Esophagus (tissue), 2 donors: ENCODE measurements around the gene CLPTM1. TPM values are rescaled to one million over a fixed set of nuclear protein-coding genes. Genes with fewer than 3 reads are reported as not detected.

Experiments used
- H3K27ac ChIP-seq, 2 donors: one replicate each; pipeline ENCODE4 v1.5.1; 2013; ENCODE audit warnings: low read depth in 2 of 2, mild to moderate bottlenecking in 2 of 2, inconsistent platforms in 1 of 2, low read length in 1 of 2, moderate library complexity in 1 of 2
- H3K27me3 ChIP-seq, 2 donors: one replicate each; pipeline ENCODE4 v1.6.1; 2013; ENCODE audit warnings: low read length in 2 of 2, control low read depth in 1 of 2, mild to moderate bottlenecking in 1 of 2; ENCODE audit not compliant: insufficient read depth in 2 of 2, control insufficient read depth in 1 of 2
- H3K36me3 ChIP-seq, 2 donors: one replicate each; pipeline ENCODE4 v1.6.1; 2013; ENCODE audit warnings: low read length in 1 of 2; ENCODE audit not compliant: control insufficient read depth in 2 of 2, insufficient read depth in 2 of 2
- H3K4me1 ChIP-seq, 2 donors: one replicate each; pipeline ENCODE4 v1.6.1; 2013; ENCODE audit warnings: low read length in 1 of 2; ENCODE audit not compliant: control insufficient read depth in 2 of 2, insufficient read depth in 2 of 2
- H3K4me3 ChIP-seq, 2 donors: one replicate each; pipeline ENCODE4 v1.5.1; 2013; ENCODE audit warnings: low read length in 2 of 2, mild to moderate bottlenecking in 2 of 2, low read depth in 1 of 2, moderate library complexity in 1 of 2
- H3K9me3 ChIP-seq, 2 donors: one replicate each; pipeline ENCODE4 v1.6.1; 2013; ENCODE audit warnings: mild to moderate bottlenecking in 2 of 2, low read depth in 1 of 2, low read length in 1 of 2, moderate library complexity in 1 of 2; ENCODE audit not compliant: control insufficient read depth in 2 of 2, insufficient read depth in 1 of 2
- WGBS, 2 donors: extraction: QIAGEN DNeasy Blood & Tissue Kit; methylation state at CpG; one replicate each; pipeline ENCODE4 v1.1.7; 2013; 5-methylcytosine and 5-hydroxymethylcytosine counted together
- polyA plus RNA-seq, 2 donors: library from polyadenylated mRNA; stranded (reverse); fragments of 200-250 nt; gene quantifications; one replicate each; pipeline ENCODE4 v1.2.3, GENCODE V29; 2013
- donor health status: healthy with polysubstance abuse.
- donor health status: Bipolar disorder and iron deficiency.

The CLPTM1 gene
- polyA plus RNA-seq, 2 donors, result 56.0 to 61.9 TPM

GRCh38 chr19:45038931-45039893 lies 84.0 kb downstream of the CLPTM1 start, which contains the start of gene CLASRP:
CLASRP (plus strand) TSS chr19:45039045; CDS start chr19:45040213, 1,168 bp downstream.
- Histone ChIP-seq H3K9me3 (no peaks in the 10 kb centered on the region), H3K36me3 (peaks cover 3 to 20% of the 10 kb centered on the region in 2 donors), H3K27me3 (no peaks in the 10 kb centered on the region), H3K4me3 (peak within 1 kb of the TSS; percentile 76 to 89), H3K27ac (peak within 1 kb of the TSS; percentile 98 to 99), H3K4me1 (peaks cover 9 to 13% of the 10 kb centered on the region in 2 donors)
- WGBS, 2 donors, result 1 to 2% methylated on average over 59 to 62 of the region's 62 CpGs

GRCh38 chr19:45040059-45040771 lies 85.0 kb downstream of the CLPTM1 start:
- H3K27ac ChIP-seq, result peak overlapping the region in 1 of 2 donors; percentile 24
- no peaks in the 10 kb centered on the region for H3K9me3 ChIP-seq
- no peaks in the 10 kb centered on the region for H3K27me3 ChIP-seq
- H3K4me3 ChIP-seq, result peak overlapping the region in 1 of 2 donors; percentile 76
- H3K36me3 ChIP-seq, result peaks cover 8 to 28% of the 10 kb centered on the region in 2 donors
- WGBS, 2 donors, result 70% methylated on average over 19 of the region's 19 CpGs
- peaks cover 9 to 13% of the 10 kb centered on the region in 2 donors for H3K4me1 ChIP-seq

- H3K27me3 ChIP-seq, result no peaks in the 10 kb centered on the region
- H3K27ac ChIP-seq, result no peak overlapping the region
- no peak overlapping the region for H3K4me3 ChIP-seq
- no peaks in the 10 kb centered on the region for H3K9me3 ChIP-seq
- H3K4me1 ChIP-seq, result peaks cover 13 to 17% of the 10 kb centered on the region in 2 donors
- H3K36me3 ChIP-seq, result peaks cover 8 to 36% of the 10 kb centered on the region in 2 donors
- 79 to 87% methylated on average over 6 of the region's 6 CpGs for WGBS, 2 donors
These were observed 85.9 kb downstream of the CLPTM1 start for GRCh38 chr19:45041125-45041524.

Other genes starting within 250 kb of the CLPTM1 start
- gene BCL3, start 206.7 kb upstream of the CLPTM1 start, polyA plus RNA-seq, result 100 to 1,000 TPM in 1 of 2 donors, 10 to 100 TPM in 1; 64.5 to 107 TPM
- gene CBLC, start 177.5 kb upstream of the CLPTM1 start, polyA plus RNA-seq, result 10 to 100 TPM; 35.0 to 39.4 TPM
- gene BCAM, start 146.3 kb upstream of the CLPTM1 start, polyA plus RNA-seq, result 10 to 100 TPM; 18.0 to 22.1 TPM
- 10 to 100 TPM; 58.7 to 60.9 TPM for gene NECTIN2, start 109.1 kb upstream of the CLPTM1 start, polyA plus RNA-seq
- gene TOMM40, start 64.1 kb upstream of the CLPTM1 start, polyA plus RNA-seq, result 10 to 100 TPM; 46.0 to 60.8 TPM
- 10 to 100 TPM in 1 of 2 donors, 1 to 10 TPM in 1; 9.6 to 17.9 TPM for gene APOE, start 49.6 kb upstream of the CLPTM1 start, polyA plus RNA-seq
- gene APOC1, start 40.8 kb upstream of the CLPTM1 start, polyA plus RNA-seq, result 1 to 10 TPM; 2.0 to 2.2 TPM
- gene APOC4, start 13.1 kb upstream of the CLPTM1 start, polyA plus RNA-seq, result not detected
- under 1 TPM; 0.84 to 0.87 TPM for gene APOC2, start 9.3 kb upstream of the CLPTM1 start, polyA plus RNA-seq
- gene RELB, start 46.1 kb downstream of the CLPTM1 start, polyA plus RNA-seq, result 1 to 10 TPM; 7.2 TPM
- 100 to 1,000 TPM in 1 of 2 donors, 10 to 100 TPM in 1; 42.6 to 132 TPM for gene CLASRP, start 83.7 kb downstream of the CLPTM1 start, polyA plus RNA-seq
- 10 to 100 TPM in 1 of 2 donors, 1 to 10 TPM in 1; 7.6 to 14.5 TPM for gene ZNF296, start 121.1 kb downstream of the CLPTM1 start, polyA plus RNA-seq
- gene GEMIN7, start 123.9 kb downstream of the CLPTM1 start, polyA plus RNA-seq, result 10 to 100 TPM; 20.7 to 21.3 TPM
- gene PPP1R37, start 137.8 kb downstream of the CLPTM1 start, polyA plus RNA-seq, result 10 to 100 TPM; 17.5 to 43.1 TPM
- 1 to 10 TPM in 1 of 2 donors, under 1 TPM in 1; 0.61 to 1.3 TPM for gene NKPD1, start 205.6 kb downstream of the CLPTM1 start, polyA plus RNA-seq
- gene TRAPPC6A, start 222.9 kb downstream of the CLPTM1 start, polyA plus RNA-seq, result 10 to 100 TPM; 25.9 to 26.4 TPM
- 1 to 10 TPM; 2.2 to 3.1 TPM for gene BLOC1S3, start 223.4 kb downstream of the CLPTM1 start, polyA plus RNA-seq